Measurements from ENCODE around the gene ST6GALNAC4.

DNA sequence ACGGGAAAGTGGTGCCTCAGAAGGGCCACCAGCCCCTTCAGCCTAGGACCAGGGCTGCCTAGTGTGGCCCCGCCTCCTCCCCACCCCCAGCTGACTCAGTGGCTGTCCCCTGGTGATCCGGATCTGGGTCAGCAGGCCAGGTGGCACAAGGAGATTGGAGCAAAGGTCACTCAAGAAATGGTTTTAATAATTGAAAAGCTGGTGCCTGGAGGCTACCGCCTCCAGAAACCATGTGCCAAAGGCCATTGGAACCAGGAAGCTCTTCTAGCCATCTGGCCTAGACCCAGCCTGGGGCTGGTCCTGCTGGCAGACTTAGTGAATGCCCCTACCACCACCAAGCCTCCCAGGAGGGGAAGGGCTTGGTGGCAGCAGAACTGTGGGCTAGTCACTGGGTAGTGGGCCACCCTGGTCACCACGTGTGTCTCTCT, 1.5 kb downstream of the ST6GALNAC4 start:
- TF ChIP-seq, protein P1, sequence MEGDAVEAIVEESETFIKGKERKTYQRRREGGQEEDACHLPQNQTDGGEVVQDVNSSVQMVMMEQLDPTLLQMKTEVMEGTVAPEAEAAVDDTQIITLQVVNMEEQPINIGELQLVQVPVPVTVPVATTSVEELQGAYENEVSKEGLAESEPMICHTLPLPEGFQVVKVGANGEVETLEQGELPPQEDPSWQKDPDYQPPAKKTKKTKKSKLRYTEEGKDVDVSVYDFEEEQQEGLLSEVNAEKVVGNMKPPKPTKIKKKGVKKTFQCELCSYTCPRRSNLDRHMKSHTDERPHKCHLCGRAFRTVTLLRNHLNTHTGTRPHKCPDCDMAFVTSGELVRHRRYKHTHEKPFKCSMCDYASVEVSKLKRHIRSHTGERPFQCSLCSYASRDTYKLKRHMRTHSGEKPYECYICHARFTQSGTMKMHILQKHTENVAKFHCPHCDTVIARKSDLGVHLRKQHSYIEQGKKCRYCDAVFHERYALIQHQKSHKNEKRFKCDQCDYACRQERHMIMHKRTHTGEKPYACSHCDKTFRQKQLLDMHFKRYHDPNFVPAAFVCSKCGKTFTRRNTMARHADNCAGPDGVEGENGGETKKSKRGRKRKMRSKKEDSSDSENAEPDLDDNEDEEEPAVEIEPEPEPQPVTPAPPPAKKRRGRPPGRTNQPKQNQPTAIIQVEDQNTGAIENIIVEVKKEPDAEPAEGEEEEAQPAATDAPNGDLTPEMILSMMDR (conservative IDR thresholded peaks at IDR 0.05; ENCODE audit: low read length) = no peak
- TF ChIP-seq EZH2phosphoT487 (IDR thresholded peaks at IDR 0.05; ENCODE audit: borderline replicate concordance, low read depth, low read length) = no peak

All from OCI-LY7 (cell line).